ENCODE data around the gene TDRD1.

TDRD1 gene

DNA sequence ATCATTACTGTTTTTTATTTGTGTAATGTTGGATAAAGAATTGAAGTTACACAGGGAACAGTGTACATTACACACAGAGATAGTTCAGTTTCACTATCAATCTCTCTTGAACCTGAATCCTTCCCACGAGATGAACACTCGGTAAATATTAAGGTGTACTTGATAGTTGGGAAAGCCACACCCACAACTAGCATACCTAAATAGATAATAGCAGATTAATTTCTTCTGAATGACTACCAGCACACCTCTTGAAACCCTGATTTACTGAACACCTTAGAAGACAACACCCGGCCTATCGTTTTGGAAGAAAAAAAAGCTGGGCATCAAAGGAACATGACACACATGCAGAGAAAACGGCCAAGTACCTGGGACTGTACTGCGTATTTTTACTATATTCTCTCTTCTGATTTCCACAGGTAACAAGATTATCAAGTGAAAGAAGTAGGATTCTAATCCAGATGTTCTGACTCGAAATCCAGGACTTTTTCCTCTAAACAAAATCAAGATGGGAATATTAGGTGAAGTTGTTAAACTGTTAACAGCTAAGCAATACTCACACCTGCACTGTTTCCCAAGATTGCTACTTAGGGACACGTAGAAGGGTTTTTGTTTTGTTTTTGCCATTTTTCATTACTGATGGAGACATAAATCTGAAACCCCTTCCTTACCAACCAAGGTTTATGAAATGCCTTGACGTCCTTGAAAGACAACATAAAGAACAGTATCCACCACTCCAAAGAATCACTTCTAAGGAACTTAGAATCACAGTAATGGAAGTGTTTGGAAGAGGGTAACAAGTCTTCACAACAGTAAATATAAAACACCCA lies 6.2 kb upstream of the TDRD1 start:
- H3F3A ChIP-seq (ENCODE audit: control insufficient read depth, insufficient read depth), result no peaks in the 10 kb centered on the region
- peaks cover 23% of the 10 kb centered on the region for H3K4me1 ChIP-seq (ENCODE audit: control insufficient read depth, low read length)
- peak overlapping the region; percentile 97 for H3K4me2 ChIP-seq (ENCODE audit: low read length)
- H3K36me3 ChIP-seq (ENCODE audit: control insufficient read depth, low read length), result no peaks in the 10 kb centered on the region
- no peaks in the 10 kb centered on the region for H4K20me1 ChIP-seq (ENCODE audit: control insufficient read depth, insufficient read depth, low read depth, low read length)
- H3K79me2 ChIP-seq (ENCODE audit: control insufficient read depth, low read length), result peaks cover 36% of the 10 kb centered on the region
- TF ChIP-seq, protein P1, sequence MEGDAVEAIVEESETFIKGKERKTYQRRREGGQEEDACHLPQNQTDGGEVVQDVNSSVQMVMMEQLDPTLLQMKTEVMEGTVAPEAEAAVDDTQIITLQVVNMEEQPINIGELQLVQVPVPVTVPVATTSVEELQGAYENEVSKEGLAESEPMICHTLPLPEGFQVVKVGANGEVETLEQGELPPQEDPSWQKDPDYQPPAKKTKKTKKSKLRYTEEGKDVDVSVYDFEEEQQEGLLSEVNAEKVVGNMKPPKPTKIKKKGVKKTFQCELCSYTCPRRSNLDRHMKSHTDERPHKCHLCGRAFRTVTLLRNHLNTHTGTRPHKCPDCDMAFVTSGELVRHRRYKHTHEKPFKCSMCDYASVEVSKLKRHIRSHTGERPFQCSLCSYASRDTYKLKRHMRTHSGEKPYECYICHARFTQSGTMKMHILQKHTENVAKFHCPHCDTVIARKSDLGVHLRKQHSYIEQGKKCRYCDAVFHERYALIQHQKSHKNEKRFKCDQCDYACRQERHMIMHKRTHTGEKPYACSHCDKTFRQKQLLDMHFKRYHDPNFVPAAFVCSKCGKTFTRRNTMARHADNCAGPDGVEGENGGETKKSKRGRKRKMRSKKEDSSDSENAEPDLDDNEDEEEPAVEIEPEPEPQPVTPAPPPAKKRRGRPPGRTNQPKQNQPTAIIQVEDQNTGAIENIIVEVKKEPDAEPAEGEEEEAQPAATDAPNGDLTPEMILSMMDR (IDR thresholded peaks at IDR 0.05; ENCODE audit: low read depth, low read length, poor library complexity, severe bottlenecking), result no peak
- TF ChIP-seq EZH2phosphoT487 (IDR thresholded peaks at IDR 0.05; ENCODE audit: borderline replicate concordance, low read length), result no peak
- H3K9me3 ChIP-seq (ENCODE audit: control insufficient read depth, insufficient read depth, low read length), result peaks cover 7% of the 10 kb centered on the region; the same call in 1 of the 2 replicates
- H3K27me3 ChIP-seq (ENCODE audit: control insufficient read depth, low read length), result peaks cover 15% of the 10 kb centered on the region
- H3K4me3 ChIP-seq (ENCODE audit: low read length), result peak overlapping the region; percentile 99
- no peaks in the 10 kb centered on the region for H3K9me2 ChIP-seq (replicated peaks; ENCODE audit: control insufficient read depth, low read length)
- H3K27ac ChIP-seq (ENCODE audit: low read depth, low read length), result no peak overlapping the region

GRCh38 chr10:114173603-114173920 lies 5.6 kb upstream of the TDRD1 start:
- Histone ChIP-seq H3K4me3 (ENCODE audit: low read length) (peak overlapping the region; percentile 99), H3K79me2 (ENCODE audit: control insufficient read depth, low read length) (peaks cover 30% of the 10 kb centered on the region), H3K27me3 (ENCODE audit: control insufficient read depth, low read length) (peaks cover 15% of the 10 kb centered on the region), H4K20me1 (ENCODE audit: control insufficient read depth, insufficient read depth, low read depth, low read length) (no peaks in the 10 kb centered on the region), H3K4me1 (ENCODE audit: control insufficient read depth, low read length) (peaks cover 23% of the 10 kb centered on the region), H3K36me3 (ENCODE audit: control insufficient read depth, low read length) (no peaks in the 10 kb centered on the region), H3F3A (ENCODE audit: control insufficient read depth, insufficient read depth) (no peaks in the 10 kb centered on the region), H3K9me2 (replicated peaks; ENCODE audit: control insufficient read depth, low read length) (no peaks in the 10 kb centered on the region), H3K27ac (ENCODE audit: low read depth, low read length) (no peak overlapping the region), H3K4me2 (ENCODE audit: low read length) (peak overlapping the region; percentile 97), H3K9me3 (ENCODE audit: control insufficient read depth, insufficient read depth, low read length) (peaks cover 2% of the 10 kb centered on the region; the same call in 1 of the 2 replicates)
- TF ChIP-seq, protein P1 (IDR thresholded peaks at IDR 0.05; ENCODE audit: low read depth, low read length, poor library complexity, severe bottlenecking), result no peak
- TF ChIP-seq EZH2phosphoT487 (IDR thresholded peaks at IDR 0.05; ENCODE audit: borderline replicate concordance, low read length), result no peak

DNA sequence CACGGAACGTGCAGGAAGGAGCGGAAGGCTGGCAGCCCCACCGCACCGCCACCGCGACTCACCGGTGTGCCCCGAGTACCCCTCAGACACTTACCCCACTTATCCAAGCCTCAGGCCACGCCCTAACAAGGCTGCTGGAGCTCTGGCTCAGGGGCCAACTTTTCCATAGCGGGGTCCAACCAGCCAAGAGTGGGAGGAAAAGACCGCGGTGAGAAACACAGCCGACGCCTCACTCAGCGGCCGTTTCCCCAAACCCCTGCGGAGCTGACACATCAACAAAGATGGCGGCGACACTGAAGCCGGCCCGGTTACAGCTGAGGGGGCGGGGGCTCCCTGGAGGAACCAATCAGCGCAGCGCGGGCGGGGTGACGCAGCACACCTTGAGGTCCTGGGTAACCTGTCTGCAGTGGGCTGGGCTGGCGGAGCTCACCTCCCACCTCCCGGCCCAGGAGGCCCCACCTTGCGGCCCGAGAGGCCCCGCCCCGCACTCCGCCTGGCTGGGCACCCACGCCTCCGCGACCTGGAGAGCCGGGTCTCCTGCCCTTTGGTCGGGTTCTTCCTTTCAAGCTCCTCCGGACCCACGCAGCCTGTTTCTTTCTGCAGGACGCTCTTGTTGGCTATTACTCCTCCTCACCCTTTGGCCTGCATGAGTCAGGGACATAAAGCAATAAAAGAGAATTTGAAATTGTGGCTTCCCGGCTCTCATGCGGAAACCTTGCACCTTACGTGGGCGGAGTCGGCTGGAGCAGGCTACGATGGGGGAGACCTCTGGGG lies 5.0 kb upstream of the TDRD1 start, which contains the start of gene CCDC186:
TSS of gene CCDC186 (minus strand) at position 283 of the 774 bp plus-strand sequence. CDS start 10,935 bp downstream, outside the sequence.
- no peaks in the 10 kb centered on the region for H3K9me3 ChIP-seq (ENCODE audit: control insufficient read depth, insufficient read depth, low read length)
- peaks cover 23% of the 10 kb centered on the region for H3K4me1 ChIP-seq (ENCODE audit: control insufficient read depth, low read length)
- no peak within 1 kb of the TSS for H3K27ac ChIP-seq (ENCODE audit: low read depth, low read length)
- H3K27me3 ChIP-seq (ENCODE audit: control insufficient read depth, low read length), result peaks cover 15% of the 10 kb centered on the region
- peak within 1 kb of the TSS; percentile 99 for H3K4me3 ChIP-seq (ENCODE audit: low read length)
- H3K4me2 ChIP-seq (ENCODE audit: low read length), result peak within 1 kb of the TSS; percentile 97
- TF ChIP-seq EZH2phosphoT487 (IDR thresholded peaks at IDR 0.05; ENCODE audit: borderline replicate concordance, low read length), result no peak
- TF ChIP-seq, protein P1 (IDR thresholded peaks at IDR 0.05; ENCODE audit: low read depth, low read length, poor library complexity, severe bottlenecking), result no peak
- no peaks in the 10 kb centered on the region for H3K36me3 ChIP-seq (ENCODE audit: control insufficient read depth, low read length)
- H3K79me2 ChIP-seq (ENCODE audit: control insufficient read depth, low read length), result peaks cover 28% of the 10 kb centered on the region
- no peaks in the 10 kb centered on the region for H4K20me1 ChIP-seq (ENCODE audit: control insufficient read depth, insufficient read depth, low read depth, low read length)
- no peaks in the 10 kb centered on the region for H3K9me2 ChIP-seq (replicated peaks; ENCODE audit: control insufficient read depth, low read length)
- no peaks in the 10 kb centered on the region for H3F3A ChIP-seq (ENCODE audit: control insufficient read depth, insufficient read depth)
